ENCODE measurements around the gene RPS6KA2.

RPS6KA2 gene

GRCh38 chr6:166490671-166491500 is 136.2 kb downstream of the RPS6KA2 start:
- H3K36me3 Mint-ChIP-seq (ENCODE audit: low read depth), result peaks cover 10% of the 10 kb centered on the region
- TF ChIP-seq CTCF (IDR thresholded peaks at IDR 0.05; ENCODE audit: unreplicated experiment in 3 of 3), result no peak

GRCh38 chr6:166489301-166490155 is 137.5 kb downstream of the RPS6KA2 start:
- peaks cover 33% of the 10 kb centered on the region for H3K4me1 Mint-ChIP-seq
- H3K9me3 Mint-ChIP-seq, result no peaks in the 10 kb centered on the region
- H3K27me3 Mint-ChIP-seq (ENCODE audit: low read depth), result peaks cover 10% of the 10 kb centered on the region
- H3K27ac Mint-ChIP-seq, result no peak overlapping the region
- TF ChIP-seq CTCF (IDR thresholded peaks at IDR 0.05; ENCODE audit: unreplicated experiment in 3 of 3), result no peak
- no peak overlapping the region for H3K4me3 Mint-ChIP-seq
- peaks cover 15% of the 10 kb centered on the region for H3K36me3 Mint-ChIP-seq (ENCODE audit: low read depth)

More at GRCh38 chr6:166490671-166491500, 136.2 kb downstream of the RPS6KA2 start:
- Mint-ChIP-seq H3K4me1 (peaks cover 35% of the 10 kb centered on the region), H3K27ac (peak overlapping the region in 1 of 3 experiments; percentile 27), H3K27me3 (ENCODE audit: low read depth) (peaks cover 4% of the 10 kb centered on the region), H3K4me3 (no peak overlapping the region), H3K9me3 (no peaks in the 10 kb centered on the region)

- TF ChIP-seq CTCF (IDR thresholded peaks at IDR 0.05; ENCODE audit: unreplicated experiment in 3 of 3), result no peak
- H3K4me1 Mint-ChIP-seq, result peaks cover 36% of the 10 kb centered on the region
- H3K27me3 Mint-ChIP-seq (ENCODE audit: low read depth), result peaks cover 10% of the 10 kb centered on the region
- no peaks in the 10 kb centered on the region for H3K9me3 Mint-ChIP-seq
- H3K4me3 Mint-ChIP-seq, result no peak overlapping the region
- no peak overlapping the region for H3K27ac Mint-ChIP-seq
- H3K36me3 Mint-ChIP-seq (ENCODE audit: low read depth), result peaks cover 15% of the 10 kb centered on the region
These were observed 138.3 kb downstream of the RPS6KA2 start for GRCh38 chr6:166488701-166489100.

- peaks cover 41% of the 10 kb centered on the region for H3K4me1 Mint-ChIP-seq
- H3K27me3 Mint-ChIP-seq (ENCODE audit: low read depth), result peaks cover 10% of the 10 kb centered on the region
- H3K36me3 Mint-ChIP-seq (ENCODE audit: low read depth), result peaks cover 15% of the 10 kb centered on the region
- no peak for TF ChIP-seq CTCF (IDR thresholded peaks at IDR 0.05; ENCODE audit: unreplicated experiment in 3 of 3)
- no peak overlapping the region for H3K4me3 Mint-ChIP-seq
- H3K27ac Mint-ChIP-seq, result peak overlapping the region; percentile 52 to 70 (median 62)
- H3K9me3 Mint-ChIP-seq, result no peaks in the 10 kb centered on the region
These were observed 138.9 kb downstream of the RPS6KA2 start for GRCh38 chr6:166488076-166488685.

- TF ChIP-seq CTCF (IDR thresholded peaks at IDR 0.05; ENCODE audit: unreplicated experiment in 3 of 3), result no peak
- H3K4me3 Mint-ChIP-seq, result no peak overlapping the region
- peaks cover 39% of the 10 kb centered on the region for H3K4me1 Mint-ChIP-seq
- H3K36me3 Mint-ChIP-seq (ENCODE audit: low read depth), result peaks cover 15% of the 10 kb centered on the region
- peaks cover 10% of the 10 kb centered on the region for H3K27me3 Mint-ChIP-seq (ENCODE audit: low read depth)
- no peaks in the 10 kb centered on the region for H3K9me3 Mint-ChIP-seq
- no peak overlapping the region for H3K27ac Mint-ChIP-seq
These were observed 139.9 kb downstream of the RPS6KA2 start for GRCh38 chr6:166487148-166487547.
